HG02885 (cell line): ENCODE measurements around the gene WWC1.
A peak's percentile ranks its signal among the peaks of the same experiment; 100 is the strongest.
"Not testable (repeated sequence)": the region's sequence is repeated elsewhere in the genome, so short reads cannot be mapped to it uniquely, and the experiment has no call there.

Experiments used
- ATAC-seq: cut with Tn5 transposase; IDR thresholded peaks from one replicate; pipeline ENCODE4 v1.9.1; 2021; ENCODE audit warnings: mild to moderate bottlenecking; ENCODE audit not compliant: unreplicated experiment, poor library complexity

Gene WWC1

GRCh38 chr5:168307022-168307421 is 15.6 kb downstream of the WWC1 start:
- no peak for ATAC-seq

- peak; percentile 51 for ATAC-seq
Measured at GRCh38 chr5:168307925-168308584, 16.6 kb downstream of the WWC1 start.

DNA sequence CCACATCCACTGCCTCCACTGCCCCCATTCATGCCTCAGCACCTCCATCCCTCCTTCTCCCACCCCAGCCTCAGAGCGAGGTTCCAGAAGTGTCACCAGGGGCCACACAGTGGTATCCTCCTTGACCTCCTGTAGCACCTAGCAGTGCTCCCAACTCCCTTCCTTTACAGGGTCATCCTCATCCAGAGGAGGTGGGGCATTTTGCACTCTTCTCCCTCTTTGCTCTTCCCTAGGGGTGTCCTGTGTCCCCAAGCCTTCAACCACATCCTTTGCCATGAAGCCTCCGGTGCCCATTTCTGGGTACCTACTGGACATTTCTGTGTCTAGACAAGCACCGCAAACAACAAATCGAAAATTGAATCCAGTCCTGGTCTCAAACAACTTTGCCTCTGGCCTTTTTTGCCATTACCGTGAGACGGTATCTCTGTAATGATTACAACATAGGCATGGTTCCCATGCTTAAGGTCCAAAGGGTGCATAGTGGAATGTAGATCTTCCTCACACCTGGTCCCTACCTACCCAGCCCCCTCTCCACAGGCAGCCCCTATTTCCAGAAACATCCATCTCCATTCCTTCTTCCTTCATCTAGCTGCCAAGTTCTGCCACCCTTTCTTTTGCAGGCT is 17.6 kb downstream of the WWC1 start:
- ATAC-seq, result no peak

- not testable (repeated sequence) for ATAC-seq
Measured at GRCh38 chr5:168310541-168310940, 19.1 kb downstream of the WWC1 start.

DNA sequence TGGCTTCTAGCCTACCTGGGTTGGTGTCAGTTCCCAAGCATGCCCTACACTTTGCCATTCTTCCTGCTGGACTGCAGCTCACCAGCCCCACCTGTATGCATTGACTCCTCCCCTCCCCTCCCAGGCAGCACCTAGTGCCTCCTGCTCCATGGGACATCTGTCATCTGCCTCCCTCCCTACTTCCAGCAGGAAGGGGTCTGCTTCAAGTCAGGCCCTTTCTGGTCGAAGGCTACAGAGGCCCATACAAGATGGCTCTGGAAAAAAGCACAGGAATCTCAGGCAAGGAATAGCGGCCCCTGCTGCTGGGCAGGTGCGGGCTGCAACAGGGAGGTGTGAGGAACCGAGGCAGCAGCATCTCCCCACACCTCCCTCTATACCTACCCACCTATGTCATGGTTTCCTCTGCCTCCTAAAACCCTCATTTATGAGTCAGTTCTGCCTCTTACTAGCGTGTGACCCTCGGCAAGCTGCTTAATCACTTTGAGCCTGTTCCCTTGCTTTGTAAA is 19.7 kb downstream of the WWC1 start:
- ATAC-seq, result no peak

DNA sequence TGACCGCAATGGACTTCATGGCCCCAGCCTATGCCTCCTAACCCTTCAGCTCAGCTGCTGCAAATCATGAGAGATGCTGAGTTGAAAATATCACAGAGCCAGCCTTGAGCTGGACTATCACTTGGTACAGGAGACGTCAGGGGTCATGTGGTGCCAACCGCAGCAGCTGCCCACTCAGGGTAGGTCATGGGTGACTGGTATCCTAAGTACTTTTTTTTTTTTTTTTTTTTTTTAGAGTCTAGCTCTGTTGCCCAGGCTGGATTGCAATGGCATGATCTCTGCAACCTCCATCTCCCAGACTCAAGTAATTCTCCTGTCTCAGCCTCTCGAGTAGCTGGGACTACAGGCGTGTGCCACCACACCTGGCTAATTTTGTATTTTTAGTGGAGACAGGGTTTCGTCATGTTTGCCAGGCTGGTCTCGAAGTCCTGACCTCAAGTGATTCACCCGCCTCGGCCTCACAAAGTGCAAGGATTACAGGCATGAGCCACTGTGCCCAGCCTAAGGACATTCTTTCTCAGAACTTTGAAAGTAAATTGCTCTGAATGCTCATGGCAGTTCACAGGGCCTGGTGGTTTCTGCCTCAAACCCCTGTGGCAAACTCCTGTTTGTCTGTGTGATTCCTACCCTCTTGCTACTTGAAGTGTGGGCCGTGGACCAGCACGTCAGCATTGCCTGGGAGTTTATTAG is 21.3 kb downstream of the WWC1 start:
- ATAC-seq, result no peak

- no peak for ATAC-seq
Measured at GRCh38 chr5:168313596-168314204, 22.3 kb downstream of the WWC1 start.

DNA sequence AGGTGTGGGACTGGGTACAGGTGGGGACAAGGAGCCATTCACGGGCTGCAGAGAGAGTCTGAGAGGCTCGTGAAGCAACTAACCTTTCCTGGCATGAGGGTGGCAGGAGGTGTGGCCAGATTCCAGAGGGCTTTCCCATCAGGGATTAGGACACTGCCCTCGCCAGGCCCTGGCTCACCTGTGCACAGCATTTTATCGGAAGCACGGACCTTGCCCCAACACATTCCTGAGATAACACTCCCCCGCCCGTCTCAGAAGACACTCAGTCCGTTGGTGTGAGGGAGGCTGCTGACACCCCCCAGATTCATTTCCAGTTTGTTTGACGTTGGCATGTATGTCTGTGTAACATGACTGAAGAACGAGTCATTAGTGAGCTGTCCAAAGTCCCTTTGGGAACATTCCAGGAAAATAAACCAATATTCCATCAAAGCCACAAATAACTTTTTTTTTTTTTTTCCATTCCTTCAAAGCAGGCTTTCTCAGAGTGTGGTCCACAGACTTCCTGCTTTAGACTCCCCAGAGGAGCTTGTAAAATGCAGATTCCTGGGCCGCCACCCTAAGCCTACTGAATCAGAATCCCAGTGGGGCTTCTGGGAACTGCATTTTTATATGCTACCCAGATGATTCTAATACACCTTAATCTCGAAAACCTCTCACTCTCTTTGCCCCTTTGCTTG is 23.4 kb downstream of the WWC1 start:
- ATAC-seq, result no peak

- ATAC-seq, result no peak
Measured at GRCh38 chr5:168315416-168316138, 24.1 kb downstream of the WWC1 start.

DNA sequence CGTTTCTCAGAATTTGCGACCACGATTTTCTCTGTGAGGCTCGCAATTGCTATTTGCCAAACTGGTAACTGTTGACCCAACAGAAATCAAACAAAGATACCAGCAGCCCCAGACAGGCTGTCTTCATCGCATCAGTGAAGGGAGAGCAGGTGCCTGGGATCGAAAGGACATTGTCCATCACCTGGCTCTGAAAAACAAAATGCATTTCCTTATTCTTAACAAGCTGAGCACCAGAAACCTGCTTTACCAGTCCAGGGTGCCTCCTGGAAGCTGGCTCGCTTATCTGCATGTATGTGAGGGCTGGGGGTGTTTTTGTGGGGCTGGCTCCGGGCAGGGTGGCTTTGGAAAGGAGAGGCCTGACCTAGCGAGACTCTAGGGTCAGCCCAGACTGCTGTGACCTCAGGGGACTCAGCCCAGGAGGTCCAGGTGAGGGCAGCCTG is 24.7 kb downstream of the WWC1 start:
- no peak for ATAC-seq

GRCh38 chr5:168317096-168317520 is 25.7 kb downstream of the WWC1 start:
- ATAC-seq, result no peak

DNA sequence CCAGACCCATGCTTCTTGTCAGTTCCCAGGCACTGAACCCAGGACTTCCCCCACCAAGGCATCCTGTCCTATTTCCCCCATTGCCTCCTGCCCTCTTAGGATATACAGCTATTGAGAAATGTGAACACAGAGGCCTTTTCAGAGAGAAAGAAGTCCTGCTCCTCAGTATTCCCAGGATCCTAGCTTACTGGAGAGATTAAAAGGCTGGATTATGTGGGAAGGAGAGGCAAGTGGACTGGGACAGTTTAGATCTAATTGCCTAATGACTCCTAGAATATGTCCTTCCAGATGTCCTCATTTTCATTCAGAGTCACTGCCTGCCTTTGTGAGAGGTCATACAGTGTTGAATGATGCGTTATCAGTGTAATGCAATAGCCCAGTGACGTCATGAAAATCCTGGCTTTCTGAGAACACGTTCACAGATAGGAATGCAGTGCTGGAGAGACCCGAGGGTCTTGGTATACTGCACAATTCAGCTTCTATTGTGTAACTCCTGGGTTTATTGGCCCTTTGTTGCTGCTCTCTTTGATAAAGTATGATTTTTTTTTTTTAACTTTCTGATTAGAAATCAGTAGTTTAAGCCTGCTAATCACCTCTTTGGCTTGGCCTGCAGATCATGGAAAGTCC is 26.2 kb downstream of the WWC1 start:
- ATAC-seq, result no peak

GRCh38 chr5:168318240-168318639 is 26.8 kb downstream of the WWC1 start:
- peak; percentile 74 for ATAC-seq

GRCh38 chr5:168319774-168320173 is 28.3 kb downstream of the WWC1 start:
- ATAC-seq, result no peak

DNA sequence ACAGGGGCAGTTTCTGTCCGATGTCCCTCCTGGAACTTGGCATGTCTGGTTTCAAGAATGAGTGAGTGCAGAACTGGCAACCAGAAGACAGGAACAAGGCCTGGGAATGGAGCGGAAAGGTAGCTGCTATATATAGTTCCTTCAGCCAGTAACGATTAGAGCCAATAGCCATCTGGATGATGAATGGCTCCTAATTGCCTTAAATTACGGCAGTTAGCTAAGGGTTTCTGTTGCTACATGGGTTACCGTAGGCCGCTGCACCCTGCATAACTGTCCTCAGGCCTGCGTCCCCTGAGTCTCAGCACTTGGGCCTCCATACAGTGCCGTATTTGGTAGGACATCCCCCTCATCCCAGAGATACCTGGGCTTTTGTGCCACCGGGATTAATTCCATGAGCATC is 29.4 kb downstream of the WWC1 start:
- no peak for ATAC-seq

DNA sequence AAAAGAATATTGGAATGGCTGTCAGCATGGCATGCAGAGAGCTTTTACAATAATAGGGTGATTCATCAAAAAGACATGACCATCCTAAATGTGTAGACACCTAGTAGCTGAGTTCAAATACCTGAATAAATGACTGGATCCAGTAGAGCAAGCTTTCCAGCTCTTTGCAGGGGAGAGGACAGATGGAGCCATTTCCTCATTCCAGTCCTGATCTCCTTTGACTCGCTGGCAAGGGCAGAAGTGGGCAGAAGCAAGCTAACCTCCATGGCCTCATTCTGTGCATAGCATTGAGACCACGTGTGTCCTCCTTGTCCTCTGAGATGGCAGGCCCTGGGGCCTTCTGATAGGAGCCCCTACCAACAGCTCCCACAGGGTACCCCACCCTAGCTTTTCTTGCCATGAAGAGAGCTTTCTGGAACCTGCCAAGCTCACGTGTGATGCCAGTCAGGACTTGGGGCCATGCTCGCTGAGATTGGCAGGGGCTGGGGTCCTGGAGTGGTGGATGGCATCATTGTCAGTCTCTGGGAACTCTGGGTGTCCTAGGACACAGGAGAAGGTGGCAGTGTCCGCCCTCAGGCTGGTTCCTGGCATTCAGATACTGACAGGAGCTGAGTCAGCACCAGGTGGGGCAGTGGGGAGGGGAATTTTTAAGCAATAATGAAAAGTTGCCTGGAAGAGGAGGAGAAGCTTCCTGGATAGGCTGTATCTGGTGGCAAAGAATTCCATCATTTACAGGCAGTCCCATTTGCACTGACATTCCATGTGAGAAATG is 33.6 kb downstream of the WWC1 start:
- no peak for ATAC-seq

- no peak for ATAC-seq
Measured at GRCh38 chr5:168327019-168327421, 35.6 kb downstream of the WWC1 start.

DNA sequence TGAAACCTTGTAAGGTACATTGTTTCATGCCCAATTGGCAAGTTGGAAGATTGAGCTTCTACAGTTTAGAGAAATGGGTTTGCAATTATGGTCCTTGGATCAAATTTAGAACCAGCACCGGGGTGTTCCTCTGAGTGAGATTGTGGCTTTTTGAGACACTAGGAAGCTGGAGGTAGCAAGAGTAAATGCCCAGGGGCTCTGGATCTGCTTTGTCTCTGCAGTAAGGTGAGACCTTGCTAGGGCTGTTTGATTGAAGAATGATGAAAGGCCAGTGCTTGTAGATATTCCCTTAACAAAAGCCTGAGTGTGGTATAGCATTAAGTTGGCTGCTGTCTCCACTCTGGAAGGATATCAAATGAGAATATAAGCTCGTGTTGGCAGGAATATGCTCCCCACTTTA is 36.0 kb downstream of the WWC1 start:
- no peak for ATAC-seq

- ATAC-seq, result no peak
Measured at GRCh38 chr5:168327994-168328393, 36.5 kb downstream of the WWC1 start.
